ENCODE data around the gene BTD.

DNA sequence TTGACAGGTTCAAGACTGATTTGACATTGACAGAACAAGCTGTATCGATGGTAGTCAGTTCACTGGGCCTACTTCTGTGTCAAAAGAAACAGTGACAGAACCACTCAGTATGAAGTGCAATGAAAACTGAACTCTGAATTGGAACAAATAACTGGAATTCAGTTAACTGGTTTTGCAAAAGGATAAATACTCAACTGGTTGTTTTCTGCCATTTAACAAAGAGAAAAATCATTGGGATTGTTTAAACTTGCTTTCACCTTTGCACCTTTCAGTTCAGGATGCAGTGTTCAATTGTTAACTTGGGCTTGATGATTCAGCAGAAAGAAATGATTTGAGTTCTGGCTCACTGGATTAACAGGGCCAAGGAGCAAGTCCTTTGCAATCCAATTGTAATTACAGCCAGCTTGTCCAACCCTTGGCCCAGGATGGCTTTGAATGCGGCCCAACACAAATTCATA lies 4.9 kb downstream of the BTD start:
- TF ChIP-seq, protein P1, sequence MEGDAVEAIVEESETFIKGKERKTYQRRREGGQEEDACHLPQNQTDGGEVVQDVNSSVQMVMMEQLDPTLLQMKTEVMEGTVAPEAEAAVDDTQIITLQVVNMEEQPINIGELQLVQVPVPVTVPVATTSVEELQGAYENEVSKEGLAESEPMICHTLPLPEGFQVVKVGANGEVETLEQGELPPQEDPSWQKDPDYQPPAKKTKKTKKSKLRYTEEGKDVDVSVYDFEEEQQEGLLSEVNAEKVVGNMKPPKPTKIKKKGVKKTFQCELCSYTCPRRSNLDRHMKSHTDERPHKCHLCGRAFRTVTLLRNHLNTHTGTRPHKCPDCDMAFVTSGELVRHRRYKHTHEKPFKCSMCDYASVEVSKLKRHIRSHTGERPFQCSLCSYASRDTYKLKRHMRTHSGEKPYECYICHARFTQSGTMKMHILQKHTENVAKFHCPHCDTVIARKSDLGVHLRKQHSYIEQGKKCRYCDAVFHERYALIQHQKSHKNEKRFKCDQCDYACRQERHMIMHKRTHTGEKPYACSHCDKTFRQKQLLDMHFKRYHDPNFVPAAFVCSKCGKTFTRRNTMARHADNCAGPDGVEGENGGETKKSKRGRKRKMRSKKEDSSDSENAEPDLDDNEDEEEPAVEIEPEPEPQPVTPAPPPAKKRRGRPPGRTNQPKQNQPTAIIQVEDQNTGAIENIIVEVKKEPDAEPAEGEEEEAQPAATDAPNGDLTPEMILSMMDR (IDR thresholded peaks at IDR 0.05): no peak
- no peak for TF ChIP-seq POLR2AphosphoS5 (IDR thresholded peaks at IDR 0.05)
- TF ChIP-seq POLR2A (IDR thresholded peaks at IDR 0.05): no peak
- no peak for TF ChIP-seq EP300 (IDR thresholded peaks at IDR 0.05)
